Activated B cell treated with CpG ODN at 0.5 μM for 24 hours (primary cell): Measurements from ENCODE around the gene TMEM213. TPM values are rescaled to one million over a fixed set of nuclear protein-coding genes. Genes with fewer than 3 reads are reported as not detected.

Source experiments
- ATAC-seq: fragments of 200-7000 bp; cut with Tn5 transposase; one replicate; pipeline ENCODE4 v1.10.0; 2021; ENCODE audit warnings: low read depth, mild to moderate bottlenecking, moderate library complexity
- CTCF ChIA-PET: fragments of 350-600 bp; sonication (Branson Sonifier 250); formaldehyde crosslinking; loops from one replicate; lab custom pipeline; 2021; ENCODE audit warnings: antibody characterized with exemption; lab: Charles Lee
- POLR2A ChIA-PET: fragments of 350-600 bp; sonication (Branson Sonifier 250); formaldehyde crosslinking; loops from one replicate; lab custom pipeline; 2021; ENCODE audit warnings: antibody characterized with exemption; lab: Charles Lee
- DNase-seq: peaks from one replicate; pipeline ENCODE4 v3.0.0; 2022
- H3K27ac Mint-ChIP-seq: one replicate; pipeline ENCODE4 v1.8.0; 2020; ENCODE audit warnings: mixed read lengths
- H3K27me3 Mint-ChIP-seq: one replicate; pipeline ENCODE4 v1.8.0; 2021; ENCODE audit warnings: mixed read lengths
- H3K36me3 Mint-ChIP-seq: one replicate; pipeline ENCODE4 v1.8.0; 2021; ENCODE audit warnings: low read depth, mixed read lengths
- H3K4me1 Mint-ChIP-seq: one replicate; pipeline ENCODE4 v1.8.0; 2021; ENCODE audit warnings: mixed read lengths
- H3K4me3 Mint-ChIP-seq: one replicate; pipeline ENCODE4 v1.8.0; 2020; ENCODE audit warnings: mild to moderate bottlenecking, mixed read lengths
- H3K9me3 Mint-ChIP-seq: one replicate; pipeline ENCODE4 v1.8.0; 2020; ENCODE audit warnings: mixed read lengths
- CTCF ChIP-seq: fragments of 200-600 bp; IDR thresholded peaks from one replicate; pipeline ENCODE4 v1.8.0; 2022; ENCODE audit warnings: antibody characterized with exemption, mild to moderate bottlenecking
- intact Hi-C: fragments of 100-400 bp; cut with micrococcal nuclease; formaldehyde crosslinking; loops from one replicate; pipeline ENCODE4 v1.15.1; 2024
- total RNA-seq: library from RNA; stranded (reverse); gene quantifications from 2 replicates; pipeline ENCODE4 v1.2.3, GENCODE V29; 2022

TMEM213 gene
- total RNA-seq, 1 donor from 2014 or later, result not detected

- no peak overlapping the region for H3K4me3 Mint-ChIP-seq
- TF ChIP-seq CTCF, result no peak
- intact Hi-C loops, result no loop called here
- H3K36me3 Mint-ChIP-seq, result no peaks in the 10 kb centered on the region
- ATAC-seq (no peak), DNase-seq (no peak)
- H3K27ac Mint-ChIP-seq, result no peak overlapping the region
- H3K9me3 Mint-ChIP-seq, result peaks cover 2% of the 10 kb centered on the region
- no peaks in the 10 kb centered on the region for H3K4me1 Mint-ChIP-seq
- H3K27me3 Mint-ChIP-seq, result no peaks in the 10 kb centered on the region
- POLR2A ChIA-PET, result no interaction called here
- CTCF ChIA-PET, result no interaction called here
Observed at GRCh38 chr7:138829335-138829734, 31.5 kb downstream of the TMEM213 start.

GRCh38 chr7:138832966-138833365, 35.2 kb downstream of the TMEM213 start:
- no peaks in the 10 kb centered on the region for H3K4me1 Mint-ChIP-seq
- peaks cover 2% of the 10 kb centered on the region for H3K9me3 Mint-ChIP-seq
- DNase-seq, result no peak
- no peaks in the 10 kb centered on the region for H3K36me3 Mint-ChIP-seq
- no peak for TF ChIP-seq CTCF
- no peak overlapping the region for H3K27ac Mint-ChIP-seq
- H3K4me3 Mint-ChIP-seq, result no peak overlapping the region
- no peak for ATAC-seq
- intact Hi-C loops, result no loop called here
- POLR2A ChIA-PET, result no interaction called here
- peaks cover 2% of the 10 kb centered on the region for H3K27me3 Mint-ChIP-seq
- CTCF ChIA-PET, result no interaction called here

- no peak overlapping the region for H3K4me3 Mint-ChIP-seq
- intact Hi-C loops, result no loop called here
- DNase-seq, result no peak
- H3K9me3 Mint-ChIP-seq, result peaks cover 2% of the 10 kb centered on the region
- ChIA-PET CTCF (no interaction called here), POLR2A (no interaction called here)
- no peak overlapping the region for H3K27ac Mint-ChIP-seq
- TF ChIP-seq CTCF, result no peak
- ATAC-seq, result no peak
- no peaks in the 10 kb centered on the region for H3K4me1 Mint-ChIP-seq
- H3K27me3 Mint-ChIP-seq, result peaks cover 2% of the 10 kb centered on the region
- H3K36me3 Mint-ChIP-seq, result no peaks in the 10 kb centered on the region
Observed at GRCh38 chr7:138833596-138833995, 35.8 kb downstream of the TMEM213 start.

- ChIA-PET POLR2A (no interaction called here), CTCF (no interaction called here)
- Mint-ChIP-seq H3K4me3 (no peak overlapping the region), H3K4me1 (no peaks in the 10 kb centered on the region), H3K36me3 (no peaks in the 10 kb centered on the region), H3K9me3 (peaks cover 2% of the 10 kb centered on the region), H3K27me3 (peaks cover 5% of the 10 kb centered on the region), H3K27ac (no peak overlapping the region)
- ATAC-seq (no peak), DNase-seq (no peak)
- no peak for TF ChIP-seq CTCF
- intact Hi-C loops, result no loop called here
Observed at GRCh38 chr7:138834583-138834982, 36.8 kb downstream of the TMEM213 start.

- DNase-seq, result no peak
- H3K4me3 Mint-ChIP-seq, result no peak overlapping the region
- no peaks in the 10 kb centered on the region for H3K4me1 Mint-ChIP-seq
- POLR2A ChIA-PET, result no interaction called here
- H3K27me3 Mint-ChIP-seq, result peaks cover 5% of the 10 kb centered on the region
- no peak for TF ChIP-seq CTCF
- intact Hi-C loops, result no loop called here
- H3K9me3 Mint-ChIP-seq, result no peaks in the 10 kb centered on the region
- H3K36me3 Mint-ChIP-seq, result no peaks in the 10 kb centered on the region
- CTCF ChIA-PET, result no interaction called here
- no peak for ATAC-seq
- no peak overlapping the region for H3K27ac Mint-ChIP-seq
Observed at GRCh38 chr7:138835087-138835486, 37.3 kb downstream of the TMEM213 start.
